Dermis blood vessel endothelial cell (primary cell): ENCODE data around the gene LIN9. TPM values are rescaled to one million over a fixed set of nuclear protein-coding genes. Genes with fewer than 3 reads are reported as not detected.

Experiments
- DNase-seq: peaks from one replicate; pipeline ENCODE4 v3.0.0; 2010
- total RNA-seq: library from RNA; depleted of rRNA; stranded (reverse); fragments of >200 nt; gene quantifications from 2 replicates; pipeline ENCODE4 v1.2.3, GENCODE V29; 2014

Gene LIN9
- total RNA-seq, 1 donor from 2014 or later: 5.8 TPM

DNA sequence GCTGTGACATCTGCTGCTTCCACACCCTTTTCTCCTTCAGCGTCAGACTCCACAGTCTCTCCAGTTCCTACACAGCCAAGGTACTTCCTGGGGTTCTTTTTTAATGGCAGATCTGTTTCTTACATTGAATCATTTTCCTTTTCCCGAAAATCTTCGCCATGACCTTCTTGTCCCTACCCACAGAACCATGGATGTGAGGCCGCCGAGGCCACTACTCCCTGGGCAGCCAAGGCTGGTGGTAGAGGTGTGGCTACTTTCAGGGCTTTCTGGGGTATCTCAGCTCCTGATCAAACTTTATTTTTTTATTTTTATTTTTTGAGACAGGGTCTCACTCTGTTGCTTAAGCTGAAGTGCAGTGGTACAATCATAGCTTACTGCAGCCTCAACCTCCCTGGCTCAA is 9.5 kb upstream of the LIN9 start:
- no peak for DNase-seq

- no peak for DNase-seq
These were observed 5.1 kb upstream of the LIN9 start for GRCh38 chr1:226314055-226314454.

- no peak for DNase-seq
These were observed 3.1 kb upstream of the LIN9 start for GRCh38 chr1:226312065-226312464.

DNA sequence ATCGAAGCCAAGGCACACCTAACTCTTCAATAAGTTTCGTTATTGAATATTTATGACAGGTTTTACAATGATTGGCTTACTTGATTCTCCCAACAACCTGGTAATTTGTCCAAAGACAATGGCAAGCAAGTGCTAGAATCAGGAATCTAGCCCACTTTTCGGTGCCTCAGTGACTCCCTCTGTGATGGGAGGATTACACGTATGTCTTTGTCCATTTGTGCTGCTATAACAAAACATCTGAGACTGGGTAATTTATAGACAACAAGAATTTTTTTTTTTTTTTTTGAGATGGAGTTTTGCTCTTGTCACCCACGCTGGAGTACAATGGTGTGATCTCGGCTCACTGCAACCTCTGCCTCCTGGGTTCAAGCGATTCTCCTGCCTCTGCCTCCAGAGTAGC is 2.4 kb upstream of the LIN9 start:
- DNase-seq: no peak

DNA sequence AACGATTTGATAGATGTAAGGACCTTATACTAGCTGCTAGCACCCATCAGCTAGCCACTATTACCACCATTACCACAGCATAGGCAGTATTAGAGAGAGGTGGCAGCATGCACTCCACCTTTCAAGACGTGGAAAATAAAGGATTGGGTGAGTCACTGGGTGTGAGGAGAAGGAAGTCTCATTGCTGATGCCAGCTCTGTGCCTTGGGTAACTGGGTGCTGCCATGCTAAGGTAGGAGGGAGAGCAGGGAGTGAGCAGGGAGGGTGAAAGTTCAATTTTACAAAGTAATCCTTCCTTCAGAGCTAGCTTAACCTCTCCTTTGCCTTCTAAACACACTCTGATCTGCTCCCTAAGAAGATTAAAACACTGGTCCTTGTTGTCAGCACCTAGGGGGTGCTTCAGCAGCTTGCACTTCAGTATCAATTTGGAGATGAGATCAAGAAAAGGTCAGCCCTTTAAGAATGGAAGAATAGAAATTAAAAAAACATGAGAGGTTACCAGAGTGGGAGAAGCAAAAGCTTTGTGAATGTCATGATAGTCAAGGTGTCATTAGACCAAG is 1.8 kb upstream of the LIN9 start:
- no peak for DNase-seq

DNA sequence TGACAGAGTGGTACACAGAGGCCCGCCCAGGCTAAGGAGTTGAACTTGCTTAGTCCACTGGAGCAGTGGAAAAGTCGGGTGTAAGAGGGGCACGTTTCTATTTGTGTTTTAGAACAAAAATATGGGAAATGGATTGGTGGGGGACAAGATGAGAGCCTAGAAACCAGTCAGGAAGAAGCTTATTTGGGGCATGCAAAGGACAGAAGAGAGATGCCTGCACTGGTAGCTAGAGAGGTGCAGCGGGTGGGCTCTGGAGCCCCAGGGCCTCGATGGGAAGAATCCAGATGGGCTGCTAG is 1.2 kb upstream of the LIN9 start:
- DNase-seq: no peak

DNA sequence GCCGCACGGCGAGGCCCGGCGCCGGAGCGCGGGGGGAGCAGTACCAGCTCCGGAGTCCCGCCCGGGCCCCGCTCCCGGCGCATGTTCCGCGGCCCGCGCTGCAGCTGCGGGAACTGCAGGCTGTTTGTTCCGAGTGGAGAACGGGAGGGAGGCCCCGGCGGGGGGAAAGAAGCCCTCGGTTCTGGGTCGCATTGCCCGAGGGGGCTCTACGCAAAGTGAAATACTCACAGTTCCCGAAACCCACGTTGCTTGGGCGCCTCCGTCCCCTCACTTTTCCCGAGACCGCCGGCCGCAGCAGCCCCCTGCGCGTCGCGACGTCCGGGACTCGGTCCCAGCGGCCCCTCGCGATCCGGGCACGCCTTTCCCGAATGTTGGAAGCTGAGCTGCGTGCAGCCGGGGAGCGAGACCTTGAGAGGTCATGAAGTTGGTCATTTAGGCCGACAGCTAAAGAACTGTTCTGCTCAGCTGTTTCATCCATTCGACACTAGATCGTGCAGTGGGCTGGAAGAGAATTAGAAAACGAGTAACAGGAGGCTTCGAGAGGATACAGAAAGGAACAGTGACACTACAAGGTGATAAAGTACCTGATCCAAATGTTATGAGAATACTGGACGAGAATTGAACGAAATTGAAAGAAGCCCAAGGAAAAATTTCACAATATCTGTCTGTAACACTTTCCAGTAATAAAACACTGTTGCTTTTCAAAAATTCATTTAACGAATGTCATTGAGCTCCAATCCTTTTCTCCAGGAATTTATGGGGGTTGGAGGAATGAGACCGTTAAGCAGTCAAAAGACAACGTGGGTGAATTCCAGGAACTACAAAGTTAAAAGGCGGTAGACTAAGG is 657 bp upstream of the LIN9 start:
- DNase-seq: peak; percentile 37

GRCh38 chr1:226308166-226308722 is 720 bp downstream of the LIN9 start:
- peak; percentile 37 for DNase-seq

- DNase-seq: no peak
These were observed 2.5 kb downstream of the LIN9 start for GRCh38 chr1:226306425-226306824.

DNA sequence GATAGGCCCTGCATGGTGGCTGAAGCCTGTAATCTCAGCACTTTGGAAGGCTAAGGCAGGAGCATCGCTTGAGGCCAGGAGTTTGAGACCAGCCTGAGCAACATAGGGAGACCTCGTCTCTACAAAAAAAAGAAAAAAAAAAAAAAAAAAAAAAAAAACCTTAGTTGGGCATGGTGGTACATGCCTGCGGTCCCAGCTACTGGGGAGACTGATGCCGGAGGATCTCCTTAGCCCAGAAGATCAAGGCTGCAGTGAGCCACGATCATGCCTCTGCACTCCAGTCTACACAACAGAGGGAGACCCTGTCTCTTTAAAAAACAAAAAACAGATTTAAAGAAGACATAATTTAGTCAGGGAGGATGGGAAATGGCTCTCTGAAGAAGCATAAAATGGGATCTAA is 3.8 kb downstream of the LIN9 start:
- DNase-seq: no peak

GRCh38 chr1:226304291-226304955 is 4.5 kb downstream of the LIN9 start:
- no peak for DNase-seq

DNA sequence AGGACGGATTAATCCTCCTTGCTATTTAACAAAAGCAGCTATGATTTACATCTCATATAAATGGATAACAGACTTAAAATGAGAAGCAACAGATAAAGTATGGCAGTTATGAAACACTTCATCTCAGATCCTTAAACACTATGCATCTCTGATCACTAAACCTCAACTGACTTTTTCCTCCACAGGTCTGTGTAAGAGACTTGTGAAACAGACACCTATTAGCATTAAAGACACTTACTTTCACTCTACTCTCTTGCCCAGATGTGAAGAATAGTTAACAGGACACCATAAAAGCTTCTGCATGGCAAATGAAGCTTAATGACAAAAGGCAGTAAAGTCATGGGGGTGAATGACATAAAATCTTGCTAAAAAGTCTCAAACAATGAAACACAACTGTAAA is 6.2 kb downstream of the LIN9 start:
- no peak for DNase-seq

- no peak for DNase-seq
These were observed 12.1 kb downstream of the LIN9 start for GRCh38 chr1:226296911-226297310.

GRCh38 chr1:226293553-226293920 is 15.4 kb downstream of the LIN9 start:
- DNase-seq: no peak

GRCh38 chr1:226292874-226293552 is 16.0 kb downstream of the LIN9 start:
- DNase-seq: no peak

- DNase-seq: no peak
These were observed 21.4 kb downstream of the LIN9 start for GRCh38 chr1:226287587-226287986.

DNA sequence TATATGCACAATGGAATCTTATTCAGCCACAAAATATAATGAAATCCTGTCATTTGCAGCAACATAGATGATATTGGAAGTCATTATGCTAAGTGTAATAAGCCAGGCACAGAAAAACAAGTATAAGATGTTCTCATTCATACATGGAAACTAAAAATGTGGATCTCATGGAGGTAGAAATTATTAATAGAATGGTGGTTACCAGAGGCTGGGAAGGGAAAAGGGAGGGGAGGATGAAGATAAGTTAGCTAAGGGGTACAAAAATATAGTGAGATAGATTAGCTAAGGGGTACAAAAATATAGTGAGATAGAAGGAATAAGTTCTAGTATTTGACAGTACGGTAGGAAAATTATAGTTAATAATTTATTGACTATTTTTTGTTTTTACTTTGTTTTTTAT is 27.9 kb downstream of the LIN9 start:
- DNase-seq: no peak

- no peak for DNase-seq
These were observed 29.5 kb downstream of the LIN9 start for GRCh38 chr1:226279498-226279897.

DNA sequence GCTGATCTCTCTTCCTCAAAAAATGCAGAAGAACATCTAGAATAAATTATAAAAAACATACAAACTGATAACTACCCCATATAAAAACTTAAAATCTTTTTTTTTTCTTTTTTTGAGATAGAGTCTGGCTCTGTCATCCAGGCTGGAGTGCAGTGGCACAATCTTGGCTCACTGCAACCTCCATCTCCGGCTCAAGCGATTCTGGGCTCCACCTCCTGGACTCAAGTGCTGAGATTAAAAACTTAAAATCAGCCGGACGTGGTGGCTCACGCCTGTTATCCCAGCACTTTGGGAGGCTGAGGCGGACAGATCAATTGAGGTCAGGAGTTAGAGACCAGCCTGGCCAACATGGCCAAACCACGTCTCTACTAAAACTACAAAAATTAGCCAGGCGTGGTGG is 31.1 kb downstream of the LIN9 start:
- DNase-seq: no peak

- no peak for DNase-seq
These were observed 32.0 kb downstream of the LIN9 start for GRCh38 chr1:226276987-226277386.

- no peak for DNase-seq
These were observed 32.8 kb downstream of the LIN9 start for GRCh38 chr1:226276077-226276682.

- DNase-seq: peak; percentile 10
These were observed 34.8 kb downstream of the LIN9 start for GRCh38 chr1:226274138-226274537.
